GM12878 (cell line): ENCODE results near the gene SLX9. TPM values are rescaled to one million over a fixed set of nuclear protein-coding genes. Genes with fewer than 3 reads are reported as not detected.

ENCODE experiments used
- ATAC-seq: fragments of 200-7000 bp; cut with Tn5 transposase; 3 replicates; pipeline ENCODE4 v1.9.1; 2020; ENCODE audit warnings: mild to moderate bottlenecking, moderate library complexity
- BruUV-seq: library from RNA; stranded (reverse); fragments of 400-500 nt; replicated peaks from 2 replicates; lab custom pipeline; 2021; lab: Mats Ljungman, UMichigan
- CTCF ChIA-PET: fragments of 300-600 bp; sonication (Branson Sonifier 250); formaldehyde crosslinking; extraction: SDS; loops from one replicate; lab custom pipeline; 2021; ENCODE audit warnings: inconsistent platforms; lab: Yijun Ruan, JAX
- POLR2A ChIA-PET: fragments of 350-600 bp; formaldehyde crosslinking; extraction: SDS; loops from one replicate; lab custom pipeline; 2021; ENCODE audit warnings: inconsistent platforms; lab: Charles Lee
- RAD21 ChIA-PET: fragments of 300-600 bp; sonication (Branson Sonifier 250); formaldehyde crosslinking; loops from one replicate; lab custom pipeline; 2023; ENCODE audit warnings: antibody characterized with exemption; ENCODE audit not compliant: unreplicated experiment; lab: Charles Lee
- SMC1A ChIA-PET: fragments of 300-600 bp; sonication (Branson Sonifier 250); formaldehyde crosslinking; loops from one replicate; lab custom pipeline; 2023; ENCODE audit not compliant: unreplicated experiment, uncharacterized antibody; lab: Charles Lee
- DNase-seq: peaks from one replicate; pipeline ENCODE4 v3.0.0-alpha.2; 2011; ENCODE audit warnings: low read depth, low spot score
- FAIRE-seq: peaks from 3 replicates; lab custom pipeline; 2011; peaks lifted over from hg19 to GRCh38; lab: Jason Lieb, UNC
- H2AFZ ChIP-seq: 2 replicates; pipeline ENCODE4 v1.6.0; 2011; ENCODE audit warnings: low read depth, low read length, control low read depth; ENCODE audit not compliant: control insufficient read depth
- H3K27ac ChIP-seq: 2 replicates; pipeline ENCODE4 v1.5.1; 2011; ENCODE audit warnings: control low read depth; ENCODE audit not compliant: control insufficient read depth, insufficient read depth
- H3K27me3 ChIP-seq, 2 experiments: replicated peaks in 1 of 2; 2 replicates each; pipeline versions ENCODE4 v1.6.0 to v1.6.1; 2011; ENCODE audit warnings: low read length in 1 of 2; ENCODE audit not compliant: control insufficient read depth in 2 of 2, insufficient read depth in 2 of 2
- H3K36me3 ChIP-seq, 2 experiments: 2 replicates each; pipeline ENCODE4 v1.5.1; 2011; ENCODE audit warnings: low read length in 1 of 2; ENCODE audit not compliant: control insufficient read depth in 2 of 2, insufficient read depth in 2 of 2
- H3K4me1 ChIP-seq: 2 replicates; pipeline ENCODE4 v1.6.1; 2011; ENCODE audit warnings: mild to moderate bottlenecking, low read length, moderate library complexity, mixed read lengths; ENCODE audit not compliant: control insufficient read depth, insufficient read depth
- H3K4me2 ChIP-seq: 2 replicates; pipeline ENCODE4 v1.6.0; 2011; ENCODE audit warnings: control low read depth; ENCODE audit not compliant: control insufficient read depth, insufficient read depth
- H3K4me3 ChIP-seq: fragments of 200-600 bp; sonication (generic); 2 replicates; pipeline ENCODE4 v1.5.1; 2016
- H3K79me2 ChIP-seq: 2 replicates; pipeline ENCODE4 v1.6.0; 2011; ENCODE audit warnings: low read length; ENCODE audit not compliant: control insufficient read depth, insufficient read depth
- H3K9ac ChIP-seq: 2 replicates; pipeline ENCODE4 v1.8.0; 2011; ENCODE audit warnings: low read length, control low read depth, mixed read lengths; ENCODE audit not compliant: control insufficient read depth, insufficient read depth
- H3K9me3 ChIP-seq: replicated peaks from 3 replicates; pipeline ENCODE4 v1.5.1; 2011; ENCODE audit warnings: mild to moderate bottlenecking, low read length; ENCODE audit not compliant: control insufficient read depth, insufficient read depth
- H4K20me1 ChIP-seq: 2 replicates; pipeline ENCODE4 v1.6.0; 2011; ENCODE audit not compliant: control insufficient read depth, insufficient read depth
- JUND ChIP-seq: IDR thresholded peaks from 2 replicates; pipeline ENCODE4 v1.6.1; 2012; ENCODE audit warnings: low read depth, mild to moderate bottlenecking, low read length, improper control_type of control experiment, moderate library complexity
- WGBS: methylation state at CpG from one replicate; pipeline ENCODE4 v1.1.6; 2016; ENCODE audit warnings: low lambda C conversion rate; ENCODE audit not compliant: insufficient replicate concordance, insufficient coverage; ENCODE audit errors: missing lambda C conversion rate; 5-methylcytosine and 5-hydroxymethylcytosine counted together
- in situ Hi-C: fragments of 300-500 bp; cut with MboI; formaldehyde crosslinking; loops from 9 replicates; pipeline ENCODE4 v1.14.3; 2018; ENCODE audit warnings: mixed read lengths
- intact Hi-C: fragments of 100-400 bp; cut with micrococcal nuclease; formaldehyde crosslinking; loops from one replicate; pipeline ENCODE4 v1.14.2; 2022; ENCODE audit not compliant: unreplicated experiment
- polyA plus RNA-seq, 11 experiments: library from polyadenylated mRNA; depleted of rRNA in 4 of 11; unstranded in 6 of 11; stranded (reverse) in 5 of 11; fragments of >200 nt; fragmentation: Nextera tagmentation in 4 of 11; fragmentation: Illumina TruSeq in 1 of 11; extraction: Ambion mirVana in 4 of 11; extraction: Trizol in 1 of 11; gene quantifications; 1 replicate in 1 of 11; 2 replicates in 10 of 11; pipeline versions ENCODE4 v1.2.1 to v1.2.3, GENCODE V29; 2011 to 2016; ENCODE audit warnings: inconsistent platforms in 2 of 11, missing spikeins in 2 of 11, low read depth in 1 of 11
- total RNA-seq, 4 experiments: library from RNA; depleted of rRNA in 3 of 4; stranded (reverse); fragments of >200 nt in 3 of 4; fragmentation: Illumina TruSeq in 1 of 4; extraction: Trizol in 1 of 4; gene quantifications; 2 replicates each; pipeline versions ENCODE4 v1.2.1 to v1.2.3, GENCODE V29; 2013 to 2021
- TF ChIP-seq, protein P1 (sequence below): fragments of 450-650 bp; formaldehyde crosslinking; IDR thresholded peaks from 2 replicates; pipeline ENCODE4 v1.4.0; 2020; ENCODE audit warnings: mild to moderate bottlenecking, moderate library complexity
- TF ChIP-seq, protein P2 (sequence below), 3 experiments: IDR thresholded peaks in 2 of 3; conservative IDR thresholded peaks in 1 of 3; 2 replicates each; pipeline ENCODE4 v1.5.1; 2011; ENCODE audit warnings: low read depth in 3 of 3, low read length in 3 of 3, mild to moderate bottlenecking in 3 of 3, control low read depth in 2 of 3, moderate library complexity in 2 of 3, inconsistent platforms in 1 of 3, mixed read lengths in 1 of 3; ENCODE audit not compliant: control insufficient read depth in 2 of 3, insufficient read depth in 1 of 3; ENCODE audit errors: extremely low read depth in 1 of 3
- TF ChIP-seq, protein P3 (sequence below): fragments of 150-350 bp; IDR thresholded peaks from 2 replicates; pipeline ENCODE4 v1.6.1; 2016; ENCODE audit warnings: low read depth, low read length
- TF ChIP-seq, protein P4 (sequence below): IDR thresholded peaks from 2 replicates; pipeline ENCODE4 v1.6.1; 2012; ENCODE audit warnings: low read length, inconsistent platforms

Gene SLX9
- total and polyA plus RNA-seq, 10 of the 15 experiments (the other 5 are each of a cell fraction or from before 2014, with no cell fraction given), result 0.69 to 81.3 (median 33.9) TPM

DNA sequence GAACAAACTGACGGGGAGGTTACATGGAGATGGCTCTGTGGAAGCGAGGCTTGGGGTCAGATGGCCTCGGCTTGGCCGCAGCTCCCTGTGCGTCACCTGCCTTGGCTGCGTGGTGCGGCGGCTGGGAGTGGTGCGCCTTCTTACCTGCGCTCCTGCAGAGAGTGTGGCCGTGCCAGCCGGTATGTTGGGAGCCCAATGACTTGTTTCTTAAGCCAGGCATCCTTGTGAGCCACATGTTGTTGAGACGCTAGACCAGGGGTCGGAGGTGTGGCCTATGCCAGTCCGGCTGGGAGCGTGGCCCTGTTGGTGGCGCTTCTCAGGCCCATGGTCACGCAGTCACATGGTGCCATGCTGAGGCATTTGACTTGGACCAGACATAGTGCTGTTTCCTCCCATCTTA, 10.5 kb downstream of the SLX9 start:
- ATAC-seq (no peak), FAIRE-seq (no peak), DNase-seq (no peak)
- Histone ChIP-seq H3K4me2 (no peak overlapping the region), H4K20me1 (peaks cover 6% of the 10 kb centered on the region; the same call in 1 of the 2 replicates), H2AFZ (no peak overlapping the region), H3K79me2 (peaks cover 5% of the 10 kb centered on the region), H3K36me3 (peaks cover 6 to 32% of the 10 kb centered on the region in 2 experiments; a peak in 3 of 4 replicates), H3K4me1 (no peaks in the 10 kb centered on the region), H3K4me3 (no peak overlapping the region), H3K27me3 (no peaks in the 10 kb centered on the region), H3K27ac (no peak overlapping the region), H3K9me3 (no peaks in the 10 kb centered on the region), H3K9ac (no peak overlapping the region)
- TF ChIP-seq, protein P1, sequence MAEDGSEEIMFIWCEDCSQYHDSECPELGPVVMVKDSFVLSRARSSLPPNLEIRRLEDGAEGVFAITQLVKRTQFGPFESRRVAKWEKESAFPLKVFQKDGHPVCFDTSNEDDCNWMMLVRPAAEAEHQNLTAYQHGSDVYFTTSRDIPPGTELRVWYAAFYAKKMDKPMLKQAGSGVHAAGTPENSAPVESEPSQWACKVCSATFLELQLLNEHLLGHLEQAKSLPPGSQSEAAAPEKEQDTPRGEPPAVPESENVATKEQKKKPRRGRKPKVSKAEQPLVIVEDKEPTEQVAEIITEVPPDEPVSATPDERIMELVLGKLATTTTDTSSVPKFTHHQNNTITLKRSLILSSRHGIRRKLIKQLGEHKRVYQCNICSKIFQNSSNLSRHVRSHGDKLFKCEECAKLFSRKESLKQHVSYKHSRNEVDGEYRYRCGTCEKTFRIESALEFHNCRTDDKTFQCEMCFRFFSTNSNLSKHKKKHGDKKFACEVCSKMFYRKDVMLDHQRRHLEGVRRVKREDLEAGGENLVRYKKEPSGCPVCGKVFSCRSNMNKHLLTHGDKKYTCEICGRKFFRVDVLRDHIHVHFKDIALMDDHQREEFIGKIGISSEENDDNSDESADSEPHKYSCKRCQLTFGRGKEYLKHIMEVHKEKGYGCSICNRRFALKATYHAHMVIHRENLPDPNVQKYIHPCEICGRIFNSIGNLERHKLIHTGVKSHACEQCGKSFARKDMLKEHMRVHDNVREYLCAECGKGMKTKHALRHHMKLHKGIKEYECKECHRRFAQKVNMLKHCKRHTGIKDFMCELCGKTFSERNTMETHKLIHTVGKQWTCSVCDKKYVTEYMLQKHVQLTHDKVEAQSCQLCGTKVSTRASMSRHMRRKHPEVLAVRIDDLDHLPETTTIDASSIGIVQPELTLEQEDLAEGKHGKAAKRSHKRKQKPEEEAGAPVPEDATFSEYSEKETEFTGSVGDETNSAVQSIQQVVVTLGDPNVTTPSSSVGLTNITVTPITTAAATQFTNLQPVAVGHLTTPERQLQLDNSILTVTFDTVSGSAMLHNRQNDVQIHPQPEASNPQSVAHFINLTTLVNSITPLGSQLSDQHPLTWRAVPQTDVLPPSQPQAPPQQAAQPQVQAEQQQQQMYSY (CRISPR knock-in tag), result no peak
- TF ChIP-seq, protein P2, sequence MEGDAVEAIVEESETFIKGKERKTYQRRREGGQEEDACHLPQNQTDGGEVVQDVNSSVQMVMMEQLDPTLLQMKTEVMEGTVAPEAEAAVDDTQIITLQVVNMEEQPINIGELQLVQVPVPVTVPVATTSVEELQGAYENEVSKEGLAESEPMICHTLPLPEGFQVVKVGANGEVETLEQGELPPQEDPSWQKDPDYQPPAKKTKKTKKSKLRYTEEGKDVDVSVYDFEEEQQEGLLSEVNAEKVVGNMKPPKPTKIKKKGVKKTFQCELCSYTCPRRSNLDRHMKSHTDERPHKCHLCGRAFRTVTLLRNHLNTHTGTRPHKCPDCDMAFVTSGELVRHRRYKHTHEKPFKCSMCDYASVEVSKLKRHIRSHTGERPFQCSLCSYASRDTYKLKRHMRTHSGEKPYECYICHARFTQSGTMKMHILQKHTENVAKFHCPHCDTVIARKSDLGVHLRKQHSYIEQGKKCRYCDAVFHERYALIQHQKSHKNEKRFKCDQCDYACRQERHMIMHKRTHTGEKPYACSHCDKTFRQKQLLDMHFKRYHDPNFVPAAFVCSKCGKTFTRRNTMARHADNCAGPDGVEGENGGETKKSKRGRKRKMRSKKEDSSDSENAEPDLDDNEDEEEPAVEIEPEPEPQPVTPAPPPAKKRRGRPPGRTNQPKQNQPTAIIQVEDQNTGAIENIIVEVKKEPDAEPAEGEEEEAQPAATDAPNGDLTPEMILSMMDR (IDR thresholded peaks at IDR 0.05 in 2 of 3, conservative IDR thresholded peaks at IDR 0.05 in 1 of 3; ENCODE audit: control insufficient read depth in 2 of 3, extremely low read depth in 1 of 3, insufficient read depth in 1 of 3, low read depth in 3 of 3, low read length in 3 of 3), result no peak
- TF ChIP-seq, protein P3, sequence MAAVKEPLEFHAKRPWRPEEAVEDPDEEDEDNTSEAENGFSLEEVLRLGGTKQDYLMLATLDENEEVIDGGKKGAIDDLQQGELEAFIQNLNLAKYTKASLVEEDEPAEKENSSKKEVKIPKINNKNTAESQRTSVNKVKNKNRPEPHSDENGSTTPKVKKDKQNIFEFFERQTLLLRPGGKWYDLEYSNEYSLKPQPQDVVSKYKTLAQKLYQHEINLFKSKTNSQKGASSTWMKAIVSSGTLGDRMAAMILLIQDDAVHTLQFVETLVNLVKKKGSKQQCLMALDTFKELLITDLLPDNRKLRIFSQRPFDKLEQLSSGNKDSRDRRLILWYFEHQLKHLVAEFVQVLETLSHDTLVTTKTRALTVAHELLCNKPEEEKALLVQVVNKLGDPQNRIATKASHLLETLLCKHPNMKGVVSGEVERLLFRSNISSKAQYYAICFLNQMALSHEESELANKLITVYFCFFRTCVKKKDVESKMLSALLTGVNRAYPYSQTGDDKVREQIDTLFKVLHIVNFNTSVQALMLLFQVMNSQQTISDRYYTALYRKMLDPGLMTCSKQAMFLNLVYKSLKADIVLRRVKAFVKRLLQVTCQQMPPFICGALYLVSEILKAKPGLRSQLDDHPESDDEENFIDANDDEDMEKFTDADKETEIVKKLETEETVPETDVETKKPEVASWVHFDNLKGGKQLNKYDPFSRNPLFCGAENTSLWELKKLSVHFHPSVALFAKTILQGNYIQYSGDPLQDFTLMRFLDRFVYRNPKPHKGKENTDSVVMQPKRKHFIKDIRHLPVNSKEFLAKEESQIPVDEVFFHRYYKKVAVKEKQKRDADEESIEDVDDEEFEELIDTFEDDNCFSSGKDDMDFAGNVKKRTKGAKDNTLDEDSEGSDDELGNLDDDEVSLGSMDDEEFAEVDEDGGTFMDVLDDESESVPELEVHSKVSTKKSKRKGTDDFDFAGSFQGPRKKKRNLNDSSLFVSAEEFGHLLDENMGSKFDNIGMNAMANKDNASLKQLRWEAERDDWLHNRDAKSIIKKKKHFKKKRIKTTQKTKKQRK, result no peak
- no peak for TF ChIP-seq JUND
- TF ChIP-seq, protein P4, sequence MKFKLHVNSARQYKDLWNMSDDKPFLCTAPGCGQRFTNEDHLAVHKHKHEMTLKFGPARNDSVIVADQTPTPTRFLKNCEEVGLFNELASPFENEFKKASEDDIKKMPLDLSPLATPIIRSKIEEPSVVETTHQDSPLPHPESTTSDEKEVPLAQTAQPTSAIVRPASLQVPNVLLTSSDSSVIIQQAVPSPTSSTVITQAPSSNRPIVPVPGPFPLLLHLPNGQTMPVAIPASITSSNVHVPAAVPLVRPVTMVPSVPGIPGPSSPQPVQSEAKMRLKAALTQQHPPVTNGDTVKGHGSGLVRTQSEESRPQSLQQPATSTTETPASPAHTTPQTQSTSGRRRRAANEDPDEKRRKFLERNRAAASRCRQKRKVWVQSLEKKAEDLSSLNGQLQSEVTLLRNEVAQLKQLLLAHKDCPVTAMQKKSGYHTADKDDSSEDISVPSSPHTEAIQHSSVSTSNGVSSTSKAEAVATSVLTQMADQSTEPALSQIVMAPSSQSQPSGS, result no peak
- in situ Hi-C loops (no loop called here), intact Hi-C loops (no loop called here)
- ChIA-PET POLR2A (interaction anchor here (0.6 to 1.0 kb wide), 3 partner anchors 136 to 440 kb away, joined by 3 to 4 read pairs (median 3); no protein-coding TSS in a partner anchor), SMC1A (interaction anchor here (0.6 to 12.3 kb wide), 13 partner anchors 9 to 191 kb away, joined by 3 to 153 read pairs (median 3); partner anchors contain the start of gene UBE2G2), RAD21 (interaction anchor here (0.6 to 11.2 kb wide), 12 partner anchors 10 to 337 kb away, joined by 3 to 141 read pairs (median 4); partner anchors contain the start of genes POFUT2 and SLX9), CTCF (interaction anchor here (0.6 to 11.8 kb wide), 27 partner anchors 8 to 349 kb away, joined by 3 to 235 read pairs (median 4); partner anchors contain the start of gene SLX9)
- 95% methylated on average over 18 of the region's 18 CpGs for WGBS
- no TSS peak for BruUV-seq
